HepG2 (cell line): ENCODE results near the gene CREBZF. TPM values are rescaled to one million over a fixed set of nuclear protein-coding genes. Genes with fewer than 3 reads are reported as not detected.

Experiments used
- ATAC-seq: fragments of 200-7000 bp; cut with Tn5 transposase; 3 replicates; pipeline ENCODE4 v1.9.1; 2020; ENCODE audit warnings: mild to moderate bottlenecking, moderate library complexity
- BruUV-seq: library from RNA; stranded (reverse); fragments of 400-500 nt; replicated peaks from 2 replicates; lab custom pipeline; 2021; lab: Mats Ljungman, UMichigan
- CTCF ChIA-PET: fragments of 300-600 bp; formaldehyde crosslinking; extraction: SDS; loops from one replicate; lab custom pipeline; 2021; ENCODE audit warnings: low total read pairs, inconsistent platforms, low intra/inter-chr PET ratio; lab: Yijun Ruan, JAX
- POLR2A ChIA-PET: fragments of 350-600 bp; sonication (Branson Sonifier 250); formaldehyde crosslinking; loops from one replicate; lab custom pipeline; 2020; ENCODE audit warnings: antibody characterized with exemption, inconsistent platforms; lab: Yijun Ruan, JAX
- DNase-seq: peaks from one replicate; pipeline ENCODE4 v3.0.0-alpha.2; 2015; ENCODE audit warnings: low spot score
- FAIRE-seq: peaks from 3 replicates; lab custom pipeline; 2011; peaks lifted over from hg19 to GRCh38; lab: Jason Lieb, UNC
- H2AFZ ChIP-seq: one replicate; pipeline ENCODE4 v1.6.1; 2011; ENCODE audit warnings: low read length, inconsistent platforms
- H3K27ac ChIP-seq: fragments of 300-600 bp; 3 replicates; pipeline ENCODE4 v1.8.0; 2011; ENCODE audit warnings: mixed run types, mild to moderate bottlenecking, mixed read lengths, low read length, inconsistent platforms; ENCODE audit not compliant: insufficient read depth; ENCODE audit errors: extremely low read length
- H3K27me3 ChIP-seq, 2 experiments: fragments of 200-600 bp in 1 of 2; 2 replicates in 1 of 2; 3 replicates in 1 of 2; pipeline versions ENCODE4 v1.6.0 to v1.8.0; 2011; ENCODE audit warnings: low read length in 2 of 2, mild to moderate bottlenecking in 2 of 2, moderate library complexity in 2 of 2, inconsistent platforms in 1 of 2; ENCODE audit not compliant: insufficient read depth in 2 of 2, control insufficient read depth in 1 of 2
- H3K36me3 ChIP-seq, 2 experiments: fragments of 200-600 bp in 1 of 2; replicated peaks in 1 of 2; 2 replicates in 1 of 2; 3 replicates in 1 of 2; pipeline versions ENCODE4 v1.5.1 to v1.8.0; 2011; ENCODE audit warnings: low read length in 2 of 2, inconsistent platforms in 1 of 2; ENCODE audit not compliant: insufficient read depth in 2 of 2, control insufficient read depth in 1 of 2
- H3K4me1 ChIP-seq: 2 replicates; pipeline ENCODE4 v1.5.1; 2012; ENCODE audit warnings: low read length, inconsistent platforms; ENCODE audit not compliant: insufficient read depth
- H3K4me2 ChIP-seq: 2 replicates; pipeline ENCODE4 v1.6.0; 2011; ENCODE audit warnings: low read depth, low read length, inconsistent platforms
- H3K4me3 ChIP-seq, 3 experiments: fragments of 200-600 bp in 1 of 3; sonication (generic), shearing (Covaris generic) in 1 of 3; replicated peaks in 1 of 3; 2 replicates each; pipeline ENCODE4 v1.5.1; 2011 to 2016; ENCODE audit warnings: low read length in 3 of 3, inconsistent platforms in 2 of 3, low read depth in 2 of 3, mild to moderate bottlenecking in 2 of 3, control low read depth in 1 of 3, mixed read lengths in 1 of 3; ENCODE audit not compliant: insufficient read depth in 1 of 3
- H3K79me2 ChIP-seq: one replicate; pipeline ENCODE4 v1.6.1; 2011; ENCODE audit warnings: low read length, inconsistent platforms; ENCODE audit not compliant: insufficient read depth
- H3K9ac ChIP-seq: 2 replicates; pipeline ENCODE4 v1.6.0; 2011; ENCODE audit warnings: mild to moderate bottlenecking, low read depth, low read length, inconsistent platforms; ENCODE audit not compliant: insufficient read depth
- H3K9me3 ChIP-seq: 2 replicates; pipeline ENCODE4 v1.5.1; 2012; ENCODE audit warnings: mild to moderate bottlenecking, low read length
- H4K20me1 ChIP-seq: 2 replicates; pipeline ENCODE4 v1.6.0; 2011; ENCODE audit warnings: inconsistent platforms, mild to moderate bottlenecking, low read length, moderate library complexity; ENCODE audit not compliant: insufficient read depth
- ARID5B ChIP-seq: IDR thresholded peaks from 2 replicates; pipeline ENCODE4 v1.4.0; 2020; ENCODE audit warnings: mild to moderate bottlenecking, missing genetic modification reagents
- BCL6 ChIP-seq: IDR thresholded peaks from 2 replicates; pipeline ENCODE4 v1.6.1; 2016; ENCODE audit warnings: missing genetic modification reagents, missing compliant biosample characterization
- CEBPB ChIP-seq: IDR thresholded peaks from 2 replicates; pipeline ENCODE4 v1.6.1; 2011; ENCODE audit warnings: low read depth, low read length, improper control_type of control experiment, borderline replicate concordance
- DDIT3 ChIP-seq: sonication (generic); formaldehyde crosslinking; IDR thresholded peaks from 2 replicates; pipeline ENCODE4 v1.4.0; 2020; ENCODE audit warnings: mild to moderate bottlenecking, missing genetic modification reagents
- ELF1 ChIP-seq: sonication (generic); formaldehyde crosslinking; IDR thresholded peaks from 2 replicates; pipeline ENCODE4 v1.4.0; 2020; ENCODE audit warnings: missing genetic modification reagents
- FIP1L1 ChIP-seq: fragments of 200-400 bp; formaldehyde crosslinking; IDR thresholded peaks from 2 replicates; pipeline ENCODE4 v1.6.1; 2018; ENCODE audit warnings: low read depth, mild to moderate bottlenecking, low read length, moderate library complexity, borderline replicate concordance; ENCODE audit not compliant: insufficient read depth
- HNRNPLL ChIP-seq: fragments of 200-400 bp; formaldehyde crosslinking; IDR thresholded peaks from 2 replicates; pipeline ENCODE4 v1.6.1; 2017; ENCODE audit warnings: mild to moderate bottlenecking, low read depth, low read length; ENCODE audit not compliant: poor library complexity, severe bottlenecking
- HOXA7 ChIP-seq: sonication (generic); formaldehyde crosslinking; IDR thresholded peaks from 2 replicates; pipeline ENCODE4 v1.8.1; 2022; ENCODE audit warnings: mild to moderate bottlenecking, missing genetic modification reagents, moderate library complexity
- KDM6A ChIP-seq: IDR thresholded peaks from 2 replicates; pipeline ENCODE4 v1.6.1; 2016; ENCODE audit warnings: low read depth
- MBD4 ChIP-seq: IDR thresholded peaks from 2 replicates; pipeline ENCODE4 v1.6.1; 2012; ENCODE audit warnings: low read length, inconsistent platforms, borderline replicate concordance
- RARA ChIP-seq: IDR thresholded peaks from 2 replicates; pipeline ENCODE4 v1.6.1; 2016; ENCODE audit warnings: missing genetic modification reagents, missing compliant biosample characterization
- U2AF1 ChIP-seq: fragments of 200-400 bp; formaldehyde crosslinking; optimal IDR thresholded peaks from 2 replicates; pipeline ENCODE3; 2017; ENCODE audit warnings: mild to moderate bottlenecking, low read depth, low read length
- ZC3H4 ChIP-seq: sonication (generic); formaldehyde crosslinking; IDR thresholded peaks from 2 replicates; pipeline ENCODE4 v1.4.0; 2020; ENCODE audit warnings: missing genetic modification reagents, borderline replicate concordance
- ZFP37 ChIP-seq: sonication (generic); formaldehyde crosslinking; IDR thresholded peaks from 2 replicates; pipeline ENCODE4 v1.4.0; 2020; ENCODE audit warnings: missing genetic modification reagents, borderline replicate concordance
- ZFP91 ChIP-seq: sonication (generic); formaldehyde crosslinking; IDR thresholded peaks from 2 replicates; pipeline ENCODE4 v1.9.0; 2022; ENCODE audit warnings: missing genetic modification reagents, mild to moderate bottlenecking, borderline replicate concordance
- ZNF263 ChIP-seq: sonication (generic); formaldehyde crosslinking; IDR thresholded peaks from 2 replicates; pipeline ENCODE4 v1.4.0; 2020; ENCODE audit warnings: missing genetic modification reagents
- ZNF570 ChIP-seq: sonication (generic); formaldehyde crosslinking; IDR thresholded peaks from 2 replicates; pipeline ENCODE4 v1.4.0; 2020; ENCODE audit warnings: mild to moderate bottlenecking, missing genetic modification reagents, borderline replicate concordance
- ZNF713 ChIP-seq: sonication (generic); formaldehyde crosslinking; IDR thresholded peaks from 2 replicates; pipeline ENCODE4 v1.4.0; 2020; ENCODE audit warnings: mild to moderate bottlenecking, missing genetic modification reagents
- WGBS: methylation state at CpG from one replicate; pipeline ENCODE4 v1.1.6; 2017; ENCODE audit warnings: low lambda C conversion rate; 5-methylcytosine and 5-hydroxymethylcytosine counted together
- in situ Hi-C: cut with HindIII; loops from 2 replicates; pipeline ENCODE4 v1.10.0; 2017; ENCODE audit warnings: low pct_unique_long_range_greater_than_20kb; ENCODE audit not compliant: extremely low pct_ligation_motif_present
- intact Hi-C: fragments of 100-400 bp; cut with micrococcal nuclease; formaldehyde crosslinking; loops from one replicate; pipeline ENCODE4 v1.10.0; 2022; ENCODE audit not compliant: unreplicated experiment
- polyA plus RNA-seq, 8 experiments: library from polyadenylated mRNA; depleted of rRNA in 3 of 8; stranded (reverse) in 7 of 8; unstranded in 1 of 8; fragments of >200 nt; fragmentation: Illumina TruSeq in 4 of 8; extraction: Trizol in 4 of 8; gene quantifications; 2 replicates each; pipeline versions ENCODE4 v1.2.1 to v1.2.3, GENCODE V29; 2011 to 2016; ENCODE audit warnings: low read depth in 4 of 8, missing spikeins in 1 of 8, mixed read lengths in 1 of 8; ENCODE audit not compliant: insufficient read depth in 1 of 8
- total RNA-seq, 5 experiments: library from RNA; depleted of rRNA; stranded (reverse); fragments of >200 nt; fragmentation: Illumina TruSeq; extraction: Trizol; gene quantifications; 2 replicates each; pipeline ENCODE4 v1.2.3, GENCODE V29; 2016; ENCODE audit warnings: low read depth in 1 of 5

The CREBZF gene
- total and polyA plus RNA-seq, 2 of the 13 experiments (the other 11 are each of a cell fraction or from before 2014, with no cell fraction given): 30.6 to 43.1 TPM

- peaks cover 18% of the 10 kb centered on the region for H3K4me1 ChIP-seq
- intact Hi-C loops (loop anchor here (1.0 to 2.0 kb wide), 2 partner anchors 17 to 19 kb away; partner anchors contain the start of genes CREBZF and TMEM126B), in situ Hi-C loops (loop anchor here (25.0 kb wide), 1 partner anchor 615 kb away; no protein-coding TSS in a partner anchor)
- H3K9ac ChIP-seq: peak within 1 kb of the TSS; percentile 80
- peak; percentile 97 for ATAC-seq
- ChIA-PET POLR2A (interaction anchor here (0.7 to 5.7 kb wide), 10 partner anchors 11 to 654 kb away, joined by 3 to 112 read pairs (median 4); partner anchors contain the start of genes CCDC89, CREBZF, DLG2 and HIKESHI), CTCF (no interaction called here)
- H4K20me1 ChIP-seq: no peaks in the 10 kb centered on the region
- WGBS: 2% methylated on average over 15 of the region's 33 CpGs
- no peaks in the 10 kb centered on the region for H3K9me3 ChIP-seq
- H3K4me3 ChIP-seq: peak within 1 kb of the TSS; percentile 81 to 83 (median 82)
- H3K27me3 ChIP-seq: no peaks in the 10 kb centered on the region; a peak in 1 of 5 replicates
- no TSS peak for BruUV-seq
- peak; percentile 86 for DNase-seq
- H3K79me2 ChIP-seq: peaks cover 17% of the 10 kb centered on the region
- H3K36me3 ChIP-seq: no peaks in the 10 kb centered on the region; a peak in 1 of 5 replicates
- peak; percentile 81 for FAIRE-seq
- peak within 1 kb of the TSS; percentile 88 for H3K4me2 ChIP-seq
- H2AFZ ChIP-seq: peak within 1 kb of the TSS; percentile 79
- H3K27ac ChIP-seq: peak within 1 kb of the TSS; percentile 77
- TF ChIP-seq ZNF570 (no peak), ELF1 (CRISPR knock-in tag) (peak; percentile 80), FIP1L1 (no peak), HNRNPLL (peak; percentile 84), BCL6 (CRISPR knock-in tag) (0 out of 2 replicates have a peak, but pooled peaks have one; percentile 7), ZC3H4 (no peak), ZNF263 (CRISPR knock-in tag) (no peak; the same call in 1 of the 2 replicates), MBD4 (no peak; the same call in 1 of the 2 replicates), ZFP37 (no peak), ARID5B (CRISPR knock-in tag) (peak; percentile 49; the same call in 1 of the 2 replicates), HOXA7 (CRISPR knock-in tag) (no peak), U2AF1 (no peak), RARA (peak; percentile 30; the same call in 1 of the 2 replicates), DDIT3 (CRISPR knock-in tag) (no peak), KDM6A (CRISPR knock-in tag) (no peak), ZNF713 (CRISPR knock-in tag) (peak; percentile 82; the same call in 1 of the 2 replicates), CEBPB (peak; percentile 29; the same call in 1 of the 2 replicates), ZFP91 (peak; percentile 71)
Observed at GRCh38 chr11:85647604-85648299, 17.2 kb downstream of the CREBZF start, which contains the start of gene TMEM126A. Gene TMEM126A (plus strand): TSS chr11:85647967. CDS start chr11:85650256, 2,289 bp downstream.
